CD4-positive, alpha-beta T cell treated with Interleukin-4 for 1 hour (primary cell): ENCODE results near the gene SLC7A6.

Experiments
- DNase-seq, 2 donors: peaks; one replicate each; pipeline ENCODE4 v3.0.0-alpha.2; 2020 to 2022

Gene SLC7A6

GRCh38 chr16:68310774-68311511 is 46.6 kb downstream of the SLC7A6 start, which contains the start of the genes PRMT7 and SLC7A6OS:
TSS of gene PRMT7 (plus strand) at chr16:68311019. CDS start at chr16:68315980, 4,961 bp downstream.
TSS of gene SLC7A6OS (minus strand) at chr16:68310946. CDS start at chr16:68310926, 20 bp downstream.
- DNase-seq, result peak; percentile 92

GRCh38 chr16:68313116-68313515 is 48.8 kb downstream of the SLC7A6 start:
- DNase-seq, result no peak

- no peak for DNase-seq
These were observed 55.0 kb downstream of the SLC7A6 start for GRCh38 chr16:68319185-68319908.

- DNase-seq, result no peak
These were observed 60.0 kb downstream of the SLC7A6 start for GRCh38 chr16:68324336-68324735.

- DNase-seq, result no peak
These were observed 60.5 kb downstream of the SLC7A6 start for GRCh38 chr16:68324780-68325357.

GRCh38 chr16:68328151-68328859 is 64.0 kb downstream of the SLC7A6 start:
- peak; percentile 83 to 85 for DNase-seq

GRCh38 chr16:68328860-68329390 is 64.6 kb downstream of the SLC7A6 start:
- DNase-seq, result no peak

- no peak for DNase-seq
These were observed 67.6 kb downstream of the SLC7A6 start for GRCh38 chr16:68331879-68332410.

GRCh38 chr16:68332411-68333121 is 68.2 kb downstream of the SLC7A6 start:
- DNase-seq, result peak in 1 of 2 donors; percentile 17

- DNase-seq, result no peak
These were observed 70.8 kb downstream of the SLC7A6 start for GRCh38 chr16:68335175-68335574.

GRCh38 chr16:68338326-68339119 is 74.2 kb downstream of the SLC7A6 start:
- DNase-seq, result no peak

GRCh38 chr16:68339214-68339613 is 74.9 kb downstream of the SLC7A6 start:
- DNase-seq, result no peak

GRCh38 chr16:68342620-68343019 is 78.3 kb downstream of the SLC7A6 start:
- no peak for DNase-seq

GRCh38 chr16:68343137-68343536 is 78.8 kb downstream of the SLC7A6 start:
- DNase-seq, result no peak

- no peak for DNase-seq
These were observed 79.9 kb downstream of the SLC7A6 start for GRCh38 chr16:68344252-68344651.

GRCh38 chr16:68345351-68345810 is 81.1 kb downstream of the SLC7A6 start:
- DNase-seq, result no peak

GRCh38 chr16:68345958-68346635 is 81.8 kb downstream of the SLC7A6 start:
- DNase-seq, result no peak

GRCh38 chr16:68346892-68347480 is 82.7 kb downstream of the SLC7A6 start:
- DNase-seq, result no peak

GRCh38 chr16:68347605-68348004 is 83.3 kb downstream of the SLC7A6 start:
- DNase-seq, result no peak
